Measurements from ENCODE around the gene SP100.

SP100 gene

GRCh38 chr2:230577114-230577513, 161.1 kb downstream of the SP100 start:
- no peak overlapping the region for H2AFZ ChIP-seq (ENCODE audit: low read depth, low read length, severe bottlenecking)
- H3K36me3 ChIP-seq (ENCODE audit: low read length), result no peaks in the 10 kb centered on the region
- H3K9ac ChIP-seq (ENCODE audit: low read length), result no peak overlapping the region
- H3K27me3 ChIP-seq (ENCODE audit: low read length), result no peaks in the 10 kb centered on the region
- H3K9me3 ChIP-seq (ENCODE audit: insufficient read depth, low read length), result no peaks in the 10 kb centered on the region
- H3K79me2 ChIP-seq (ENCODE audit: insufficient read depth, low read length), result no peaks in the 10 kb centered on the region
- no peaks in the 10 kb centered on the region for H3K9me2 ChIP-seq (replicated peaks; ENCODE audit: insufficient read depth, low read length)
- H3F3A ChIP-seq (ENCODE audit: insufficient read depth), result no peaks in the 10 kb centered on the region
- no peaks in the 10 kb centered on the region for H4K20me1 ChIP-seq (ENCODE audit: low read depth, low read length)
- no peak overlapping the region for H3K27ac ChIP-seq (ENCODE audit: low read depth, low read length)
- TF ChIP-seq CTCF (IDR thresholded peaks at IDR 0.05; ENCODE audit: insufficient read depth, low read length, poor library complexity, severe bottlenecking) (no peak), EZH2phosphoT487 (conservative IDR thresholded peaks at IDR 0.05; ENCODE audit: low read length) (no peak)
- H3K4me2 ChIP-seq (ENCODE audit: low read depth, low read length, poor library complexity, severe bottlenecking), result no peak overlapping the region
- H3K4me3 ChIP-seq (ENCODE audit: insufficient read depth, low read length, poor library complexity, severe bottlenecking), result no peak overlapping the region

- H2AFZ ChIP-seq (ENCODE audit: low read depth, low read length, severe bottlenecking), result no peak overlapping the region
- no peak overlapping the region for H3K27ac ChIP-seq (ENCODE audit: low read depth, low read length)
- no peak for TF ChIP-seq CTCF (IDR thresholded peaks at IDR 0.05; ENCODE audit: insufficient read depth, low read length, poor library complexity, severe bottlenecking)
- no peak for TF ChIP-seq EZH2phosphoT487 (conservative IDR thresholded peaks at IDR 0.05; ENCODE audit: low read length)
Measured at GRCh38 chr2:230578106-230578505, 162.1 kb downstream of the SP100 start.

GRCh38 chr2:230582851-230583283, 166.9 kb downstream of the SP100 start:
- Histone ChIP-seq H4K20me1 (ENCODE audit: low read depth, low read length) (no peaks in the 10 kb centered on the region), H3K27me3 (ENCODE audit: low read length) (no peaks in the 10 kb centered on the region), H3K4me2 (ENCODE audit: low read depth, low read length, poor library complexity, severe bottlenecking) (peak overlapping the region; percentile 23), H3K79me2 (ENCODE audit: insufficient read depth, low read length) (no peaks in the 10 kb centered on the region), H3K4me3 (ENCODE audit: insufficient read depth, low read length, poor library complexity, severe bottlenecking) (no peak overlapping the region), H3K36me3 (ENCODE audit: low read length) (no peaks in the 10 kb centered on the region), H2AFZ (ENCODE audit: low read depth, low read length, severe bottlenecking) (no peak overlapping the region), H3K9ac (ENCODE audit: low read length) (no peak overlapping the region), H3F3A (ENCODE audit: insufficient read depth) (peaks cover 6% of the 10 kb centered on the region; the same call in 1 of the 2 replicates), H3K9me2 (replicated peaks; ENCODE audit: insufficient read depth, low read length) (no peaks in the 10 kb centered on the region), H3K27ac (ENCODE audit: low read depth, low read length) (0 out of 2 replicates have a peak overlapping the region, but pooled peaks have one; percentile 9), H3K9me3 (ENCODE audit: insufficient read depth, low read length) (no peaks in the 10 kb centered on the region)
- TF ChIP-seq CTCF (IDR thresholded peaks at IDR 0.05; ENCODE audit: insufficient read depth, low read length, poor library complexity, severe bottlenecking), result no peak
- TF ChIP-seq EZH2phosphoT487 (conservative IDR thresholded peaks at IDR 0.05; ENCODE audit: low read length), result no peak

More at GRCh38 chr2:230578106-230578505, 162.1 kb downstream of the SP100 start:
- Histone ChIP-seq H3K27me3 (ENCODE audit: low read length) (no peaks in the 10 kb centered on the region), H3K9me3 (ENCODE audit: insufficient read depth, low read length) (no peaks in the 10 kb centered on the region), H4K20me1 (ENCODE audit: low read depth, low read length) (no peaks in the 10 kb centered on the region), H3K4me2 (ENCODE audit: low read depth, low read length, poor library complexity, severe bottlenecking) (no peak overlapping the region), H3K9me2 (replicated peaks; ENCODE audit: insufficient read depth, low read length) (no peaks in the 10 kb centered on the region), H3K9ac (ENCODE audit: low read length) (no peak overlapping the region), H3F3A (ENCODE audit: insufficient read depth) (no peaks in the 10 kb centered on the region), H3K36me3 (ENCODE audit: low read length) (no peaks in the 10 kb centered on the region), H3K79me2 (ENCODE audit: insufficient read depth, low read length) (no peaks in the 10 kb centered on the region), H3K4me3 (ENCODE audit: insufficient read depth, low read length, poor library complexity, severe bottlenecking) (no peak overlapping the region)
